CD4-positive, alpha-beta T cell treated with Interleukin-17A for 4 hours (primary cell): ENCODE data around the gene MMP3.
A peak's percentile ranks its signal among the peaks of the same experiment; 100 is the strongest.
"Not testable (repeated sequence)": the region's sequence is repeated elsewhere in the genome, so short reads cannot be mapped to it uniquely, and the experiment has no call there.

Experiments
- DNase-seq: peaks from one replicate; pipeline ENCODE4 v3.0.0-alpha.2; 2020; ENCODE audit warnings: mixed read lengths

MMP3 gene

GRCh38 chr11:102843489-102843888 is at the start of gene MMP3:
TSS of gene MMP3 (minus strand) at chr11:102843609. CDS start at chr11:102843546, 63 bp downstream.
- no peak for DNase-seq

DNA sequence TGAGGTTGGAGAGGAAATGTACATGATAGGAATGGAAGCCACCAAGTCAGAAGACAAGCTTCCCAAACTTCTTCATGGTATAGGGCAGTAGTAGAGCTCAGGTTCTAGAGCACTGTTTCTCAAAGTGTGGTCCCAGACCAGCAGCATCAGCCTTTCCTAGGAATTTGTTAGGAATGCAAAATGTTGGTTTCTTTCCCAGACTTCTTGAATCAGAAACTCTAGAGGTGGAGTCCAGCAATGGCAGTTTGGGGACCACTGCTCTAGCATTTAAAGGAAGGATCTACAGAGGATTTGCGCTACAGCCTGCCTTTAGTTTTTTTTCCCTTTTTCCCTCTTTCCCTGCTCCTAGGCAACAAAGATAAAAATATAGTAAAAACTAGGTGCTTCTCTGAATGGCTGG is 48.3 kb upstream of the MMP3 start:
- no peak for DNase-seq

DNA sequence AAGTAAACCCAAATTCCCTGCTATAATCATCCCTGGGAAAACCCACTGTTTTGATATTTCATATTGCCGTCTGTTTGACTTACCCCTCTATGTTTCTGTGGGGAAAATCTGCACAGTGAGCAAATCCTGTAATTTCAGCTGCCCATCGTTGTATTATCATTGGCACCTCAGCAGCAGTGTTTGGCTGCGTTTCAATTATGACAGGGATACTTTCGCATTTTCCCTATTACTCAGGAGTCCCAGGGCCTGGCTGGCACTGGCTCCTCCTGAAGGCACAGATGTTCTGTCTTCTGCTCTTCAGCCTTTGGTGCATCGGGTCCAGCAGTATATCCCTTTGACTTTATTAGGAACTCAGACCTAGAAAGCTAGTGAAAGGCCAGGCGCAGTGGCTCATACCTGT is 43.6 kb upstream of the MMP3 start:
- DNase-seq, result no peak

DNA sequence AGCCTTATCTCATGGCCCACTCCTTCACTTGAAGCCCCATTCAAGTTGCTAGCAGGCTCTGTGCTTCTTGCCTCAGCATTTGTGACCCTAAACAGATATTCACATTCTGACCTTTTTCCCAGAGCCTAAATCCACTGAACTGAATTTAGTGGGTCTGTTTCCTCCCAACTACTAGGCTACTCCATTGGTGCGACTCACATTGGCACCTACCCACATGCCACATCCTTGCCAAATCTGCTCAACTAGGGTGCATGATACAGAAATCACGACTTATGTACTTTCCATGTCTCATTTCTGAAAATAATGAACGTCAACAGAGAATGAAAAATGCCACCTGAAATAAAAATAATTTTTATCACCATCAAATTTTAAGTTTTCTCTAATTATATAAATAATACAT is 39.7 kb upstream of the MMP3 start:
- no peak for DNase-seq

DNA sequence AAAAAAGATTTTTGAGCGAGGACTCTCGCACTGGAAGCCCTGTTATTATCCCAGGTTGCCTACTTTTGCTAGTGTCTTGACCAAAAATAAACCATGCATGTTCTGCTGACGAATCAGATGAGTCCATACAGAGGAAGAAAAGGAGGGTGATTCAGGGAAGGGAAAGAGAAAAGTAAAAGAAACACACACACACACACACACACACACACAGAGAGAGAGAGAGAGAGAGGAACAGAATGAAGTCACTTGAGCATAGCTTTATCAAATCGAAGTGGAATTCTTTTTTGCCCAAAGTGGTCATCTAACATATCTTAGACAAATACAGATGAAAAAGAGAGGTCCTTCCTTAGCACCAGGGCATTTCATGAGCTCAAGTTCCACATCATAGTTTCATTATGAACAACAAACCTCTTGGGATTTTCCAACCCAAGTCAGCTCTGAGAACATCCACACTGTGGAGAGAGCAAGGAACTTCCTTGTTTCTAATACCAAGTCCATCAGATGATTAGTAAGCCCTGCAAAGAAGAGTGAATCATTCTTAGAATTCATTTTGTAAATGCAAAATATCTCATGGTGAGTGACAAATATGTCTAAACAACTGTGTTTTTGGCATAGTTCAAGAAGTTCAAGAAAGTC is 39.1 kb upstream of the MMP3 start:
- DNase-seq, result no peak

DNA sequence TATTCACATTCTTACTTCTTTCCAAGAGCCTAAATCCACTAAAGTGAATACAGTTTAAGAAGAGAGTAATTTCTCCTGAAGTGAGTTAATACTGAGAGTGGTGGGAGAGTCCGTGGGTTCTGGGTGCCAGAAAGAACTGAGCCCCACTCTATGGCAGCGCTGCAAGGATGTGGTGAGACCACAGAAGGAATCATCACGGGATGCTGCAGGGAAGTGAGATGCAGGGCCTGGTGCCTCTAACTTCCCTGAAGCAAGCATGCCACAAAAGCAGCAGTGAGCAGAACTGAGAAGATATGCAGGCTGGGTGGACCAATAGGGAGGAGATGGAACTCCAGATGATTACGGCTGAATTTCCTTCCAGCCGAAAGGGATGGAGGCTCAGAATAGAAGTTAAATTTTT is 36.4 kb upstream of the MMP3 start:
- DNase-seq, result peak; percentile 3

GRCh38 chr11:102878595-102878994 is 35.2 kb upstream of the MMP3 start:
- DNase-seq, result no peak

- DNase-seq, result no peak
Observed at GRCh38 chr11:102874852-102875251, 31.4 kb upstream of the MMP3 start, which contains the start of gene MMP12. TSS of gene MMP12 (minus strand) at chr11:102874982. CDS start at chr11:102874937, 45 bp downstream.

GRCh38 chr11:102869354-102869964 is 26.1 kb upstream of the MMP3 start:
- DNase-seq, result not testable (repeated sequence)

GRCh38 chr11:102868339-102868738 is 24.9 kb upstream of the MMP3 start:
- no peak for DNase-seq

- no peak for DNase-seq
Observed at GRCh38 chr11:102864724-102865123, 21.3 kb upstream of the MMP3 start.

DNA sequence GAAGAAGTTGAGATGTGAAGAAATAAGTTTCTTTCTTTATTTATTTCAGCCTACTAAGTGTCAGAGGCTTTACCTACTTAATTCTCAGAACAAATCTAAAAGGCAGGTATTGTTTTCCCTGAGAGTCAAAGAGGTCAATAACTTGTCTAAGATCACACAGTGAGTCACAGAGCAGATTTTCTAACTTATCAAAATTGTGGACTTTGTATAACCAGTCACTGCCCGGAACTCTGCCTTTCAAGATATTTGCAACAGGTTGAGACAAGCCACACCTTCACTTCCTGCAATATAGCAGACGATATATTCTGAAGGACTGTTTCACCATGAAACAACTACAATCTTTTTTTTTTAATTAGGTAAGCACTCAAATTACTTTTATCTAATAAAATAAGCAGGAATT is 10.5 kb upstream of the MMP3 start:
- DNase-seq, result no peak

DNA sequence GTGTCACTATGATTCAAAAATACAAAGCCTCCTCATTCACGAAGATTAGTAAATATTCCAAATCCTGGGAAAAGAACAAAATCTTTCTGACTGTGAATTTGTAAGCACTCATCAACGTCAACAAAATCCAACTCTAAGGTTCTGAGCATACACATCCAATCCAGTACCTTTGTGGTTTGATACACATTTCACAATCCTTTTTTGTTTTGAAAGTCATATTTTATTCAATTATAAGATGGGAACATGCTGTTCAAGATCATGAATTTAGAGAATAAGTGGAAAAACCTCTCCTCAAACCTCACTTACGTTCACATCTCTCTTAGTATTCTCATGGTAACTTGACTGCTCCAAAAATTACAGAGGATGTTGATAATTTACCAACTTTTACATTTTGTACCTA is 9.6 kb upstream of the MMP3 start:
- DNase-seq, result no peak

DNA sequence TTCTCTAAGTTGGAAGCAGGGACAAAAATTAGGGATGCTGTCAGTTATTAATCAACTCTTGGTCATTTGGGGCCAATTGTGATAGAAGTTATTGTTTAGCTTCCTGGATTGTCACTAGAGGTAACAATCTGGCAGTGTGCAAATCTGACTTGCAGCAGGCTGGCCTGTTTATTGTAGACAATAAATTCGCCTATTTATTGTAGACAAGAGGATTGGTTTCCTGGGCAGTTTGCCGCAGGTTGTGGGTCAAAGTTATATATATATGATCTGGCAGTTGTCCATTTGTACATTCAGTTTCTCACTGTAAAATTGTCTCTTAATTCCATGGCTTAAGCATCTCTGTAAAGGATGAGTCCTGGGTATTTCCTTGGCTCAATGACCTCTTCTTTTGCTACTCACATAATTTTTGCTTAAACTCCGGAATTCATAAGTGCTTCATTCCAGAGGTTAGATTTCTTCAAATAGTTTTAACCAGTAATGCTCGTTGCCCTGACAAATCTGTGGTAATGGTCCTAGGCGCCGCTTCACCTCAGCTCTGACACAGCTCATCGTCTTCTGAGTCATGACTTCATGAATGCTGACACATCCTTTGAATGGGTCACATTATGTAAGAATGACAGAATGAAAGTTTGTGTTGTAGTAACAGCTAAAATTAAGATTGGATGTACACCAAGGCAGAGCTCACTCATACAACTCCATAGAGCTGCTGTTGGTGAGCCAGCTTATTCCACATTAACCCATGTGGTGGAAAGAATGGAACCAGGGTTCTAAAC is 7.8 kb upstream of the MMP3 start:
- no peak for DNase-seq

GRCh38 chr11:102849311-102849710 is 5.9 kb upstream of the MMP3 start:
- no peak for DNase-seq

- no peak for DNase-seq
Observed at GRCh38 chr11:102846292-102846691, 2.9 kb upstream of the MMP3 start.

- no peak for DNase-seq
Observed at GRCh38 chr11:102842930-102843329, 479 bp downstream of the MMP3 start.

DNA sequence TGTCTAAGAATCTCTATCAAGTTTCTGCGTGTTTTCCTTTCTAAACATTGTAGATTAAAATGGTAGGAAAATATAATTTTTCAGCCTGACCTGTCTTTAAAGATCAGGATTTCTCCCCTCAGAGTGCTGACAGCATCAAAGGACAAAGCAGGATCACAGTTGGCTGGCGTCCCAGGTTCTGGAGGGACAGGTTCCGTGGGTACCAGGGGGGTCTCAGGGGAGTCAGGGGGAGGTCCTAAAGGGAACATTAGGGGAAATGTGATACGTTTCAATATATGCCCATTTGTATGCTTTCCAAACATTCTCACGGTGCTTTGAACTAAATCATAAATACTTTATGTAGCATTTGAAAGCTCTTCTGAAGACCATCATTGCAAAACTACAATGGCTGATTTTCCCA is 3.4 kb downstream of the MMP3 start:
- no peak for DNase-seq

GRCh38 chr11:102837646-102838045 is 5.8 kb downstream of the MMP3 start:
- DNase-seq, result no peak

DNA sequence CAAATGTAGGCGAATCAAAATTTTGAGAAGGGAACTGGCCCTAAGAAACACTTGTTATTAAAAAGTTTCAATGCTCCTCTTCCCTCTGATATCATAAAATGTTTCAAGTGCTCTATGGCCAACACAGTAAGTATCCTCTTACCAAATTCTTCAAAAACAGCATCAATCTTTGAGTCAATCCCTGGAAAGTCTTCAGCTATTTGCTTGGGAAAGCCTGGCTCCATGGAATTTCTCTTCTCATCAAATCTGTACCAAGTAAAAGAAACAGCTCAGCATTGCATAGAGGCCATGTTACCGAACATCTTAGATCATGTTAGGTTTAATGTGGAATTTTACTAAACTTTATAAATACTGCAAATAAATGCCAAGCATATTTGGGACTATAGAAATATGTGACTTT is 6.3 kb downstream of the MMP3 start:
- DNase-seq, result no peak

DNA sequence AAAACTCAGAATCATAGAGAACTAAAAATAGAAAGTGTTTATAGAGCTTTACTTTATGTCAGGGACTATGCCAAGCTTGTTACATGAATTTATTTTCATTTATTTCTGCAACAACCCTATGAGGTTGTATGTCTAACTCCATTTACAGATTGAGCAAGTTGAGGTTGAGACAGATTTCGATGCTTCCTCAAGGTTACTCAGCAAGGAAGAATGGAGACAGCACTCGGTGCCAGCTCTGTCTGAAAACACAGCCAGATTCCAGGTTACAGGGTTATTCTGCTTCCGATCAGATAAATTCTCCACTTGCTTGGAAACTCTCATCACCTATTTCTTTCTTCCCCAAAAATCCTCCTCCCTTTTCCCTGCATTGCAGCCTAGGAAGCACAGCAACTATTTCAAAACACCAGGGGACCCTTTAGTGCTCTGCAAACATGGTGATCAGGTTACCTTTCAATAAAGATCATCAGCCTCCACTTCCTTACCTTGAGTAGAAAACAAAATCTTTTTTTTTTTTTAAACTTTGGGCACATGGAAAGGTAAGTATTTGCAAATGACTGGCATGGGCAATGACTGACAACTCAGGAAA is 7.0 kb downstream of the MMP3 start:
- no peak for DNase-seq

DNA sequence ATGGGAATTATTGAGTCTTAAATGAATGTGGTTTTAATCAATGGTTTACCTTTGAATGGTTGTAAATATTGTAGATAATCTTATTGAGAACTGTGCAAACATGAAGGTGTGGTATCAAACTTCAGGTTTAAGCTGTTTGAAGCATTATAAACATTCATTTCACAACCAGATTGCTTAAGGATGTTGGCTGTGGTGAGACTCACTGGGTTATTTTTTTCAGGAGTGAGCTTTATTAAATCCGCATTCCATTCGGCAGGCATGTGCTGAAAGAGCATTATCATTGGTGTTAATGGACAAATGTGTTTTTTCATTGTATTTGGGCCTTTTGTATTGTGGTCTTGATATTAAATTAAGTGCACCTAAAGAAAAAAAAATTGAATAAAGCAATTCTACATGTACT is 9.7 kb downstream of the MMP3 start:
- no peak for DNase-seq

DNA sequence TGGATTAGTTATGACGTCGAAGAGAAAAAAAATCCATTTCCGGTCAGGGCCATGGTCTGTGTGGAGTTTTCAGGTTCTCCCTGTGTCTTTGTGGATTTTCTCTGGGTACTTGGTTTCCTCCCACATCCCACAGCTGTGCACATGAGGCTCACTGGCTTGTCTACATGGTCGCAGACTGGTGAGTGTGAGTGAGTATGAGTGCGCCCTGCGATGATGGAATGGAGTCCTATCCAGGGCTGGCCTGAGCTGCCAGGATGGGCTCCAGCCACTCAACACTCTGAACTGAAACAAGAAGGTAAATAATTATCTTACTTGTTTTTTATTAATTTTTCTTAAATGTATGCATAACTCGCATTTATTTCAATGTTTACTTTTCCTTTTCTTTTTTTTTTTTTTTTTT is 10.8 kb downstream of the MMP3 start:
- no peak for DNase-seq
